Measurements from ENCODE around the gene RNF126.
"Not testable (repeated sequence)": the region's sequence is repeated elsewhere in the genome, so short reads cannot be mapped to it uniquely, and the experiment has no call there.

RNF126 gene

DNA sequence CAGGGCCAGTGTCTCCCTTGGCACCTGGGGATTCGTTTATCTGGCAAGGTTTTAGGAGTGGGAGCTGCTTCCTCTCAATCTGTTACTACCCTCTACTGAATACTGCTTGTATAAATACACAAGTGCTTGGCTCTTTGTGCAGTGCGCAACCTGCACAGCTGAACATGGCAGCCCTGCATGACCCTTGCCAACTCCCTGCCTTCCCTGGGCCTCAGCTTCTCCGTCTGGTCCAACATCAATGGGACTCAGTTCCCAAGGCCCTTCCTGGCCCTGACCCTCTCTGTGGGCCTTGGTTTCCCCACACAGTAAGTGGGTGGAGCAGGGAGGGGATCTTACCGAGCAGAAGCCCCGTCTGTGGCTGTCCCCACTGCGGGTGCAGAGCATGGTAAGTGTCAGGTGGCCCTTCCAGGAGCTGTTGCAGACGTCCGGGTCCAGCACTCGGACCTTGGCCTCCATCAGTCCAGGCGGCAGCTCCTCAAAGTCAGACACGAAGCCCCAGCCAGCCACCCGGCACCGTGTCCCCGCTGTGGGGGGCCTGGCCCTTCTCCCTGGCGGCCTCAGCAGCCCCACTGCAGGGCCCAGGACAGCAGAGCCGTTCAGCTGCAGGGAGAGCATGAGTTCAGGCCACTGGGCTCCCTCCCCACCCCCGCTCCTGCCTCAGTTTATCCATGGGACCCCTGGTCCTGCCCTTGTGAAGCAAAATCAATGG lies 23.7 kb upstream of the RNF126 start:
- no peak for DNase-seq

GRCh38 chr19:685454-685931 lies 22.5 kb upstream of the RNF126 start:
- no peak for DNase-seq

GRCh38 chr19:682678-683320 lies 19.8 kb upstream of the RNF126 start:
- DNase-seq: no peak

- DNase-seq: peak in 3 of 51 donors; percentile 47 to 73 (median 53)
Measured at GRCh38 chr19:681029-682019, 18.3 kb upstream of the RNF126 start.

GRCh38 chr19:680287-681028 lies 17.4 kb upstream of the RNF126 start:
- peak; percentile 77 to 100 (median 98) for DNase-seq

- peak in 35 of 51 donors; percentile 15 to 74 (median 54) for DNase-seq
Measured at GRCh38 chr19:679418-680286, 16.6 kb upstream of the RNF126 start.

DNA sequence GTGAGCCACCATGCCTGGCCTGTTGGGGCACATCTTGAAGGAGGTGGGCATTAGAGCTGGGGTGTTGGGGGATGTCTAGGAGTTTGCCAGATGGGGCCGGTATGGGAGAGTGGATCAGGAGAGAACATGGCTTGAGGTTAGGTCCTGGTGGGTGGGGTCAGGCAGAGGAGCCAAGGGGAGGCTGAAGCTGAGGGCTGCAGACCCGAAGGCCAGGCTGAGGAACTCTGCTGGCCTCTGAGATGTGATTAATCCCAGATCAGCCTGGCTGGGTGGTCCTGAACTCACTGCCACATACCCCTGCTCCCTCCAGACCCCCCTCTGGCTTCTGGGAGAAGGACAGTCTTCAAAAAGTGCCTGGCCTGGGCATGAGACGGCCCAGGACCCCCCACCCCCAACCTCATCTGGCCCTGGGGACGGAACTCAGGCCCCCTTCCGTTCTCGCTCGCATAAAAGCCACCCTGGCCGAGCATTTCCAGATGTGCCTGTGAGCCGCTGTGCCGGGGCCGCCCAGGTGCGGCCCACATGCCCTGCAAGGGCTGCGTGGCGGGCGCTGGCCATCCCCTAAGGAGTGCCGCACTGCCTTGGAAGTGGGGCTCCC lies 15.9 kb upstream of the RNF126 start:
- DNase-seq: no peak

GRCh38 chr19:677601-678436 lies 14.8 kb upstream of the RNF126 start:
- DNase-seq: no peak

DNA sequence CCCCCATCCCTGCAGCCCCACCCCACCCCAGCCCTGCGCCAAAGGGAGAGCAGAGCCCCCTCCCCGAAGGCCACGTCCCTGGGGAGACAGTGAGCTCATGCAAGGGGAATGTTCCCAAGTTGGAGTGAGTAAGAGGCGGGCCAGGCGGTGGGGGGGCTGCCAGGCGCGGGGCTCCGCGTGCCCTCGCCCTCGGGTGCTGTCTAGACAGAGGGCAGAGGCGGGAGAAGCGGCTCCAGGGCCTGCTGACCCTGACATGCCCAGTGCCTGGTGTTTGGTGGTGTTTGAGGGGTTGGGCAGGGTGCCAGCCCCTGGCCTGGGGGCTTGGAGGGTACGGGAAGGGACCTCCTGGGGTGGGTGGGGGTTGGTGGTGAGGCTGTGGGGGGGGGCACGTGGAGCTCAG lies 14.2 kb upstream of the RNF126 start:
- peak in 10 of 51 donors; percentile 6 to 65 (median 24) for DNase-seq

DNA sequence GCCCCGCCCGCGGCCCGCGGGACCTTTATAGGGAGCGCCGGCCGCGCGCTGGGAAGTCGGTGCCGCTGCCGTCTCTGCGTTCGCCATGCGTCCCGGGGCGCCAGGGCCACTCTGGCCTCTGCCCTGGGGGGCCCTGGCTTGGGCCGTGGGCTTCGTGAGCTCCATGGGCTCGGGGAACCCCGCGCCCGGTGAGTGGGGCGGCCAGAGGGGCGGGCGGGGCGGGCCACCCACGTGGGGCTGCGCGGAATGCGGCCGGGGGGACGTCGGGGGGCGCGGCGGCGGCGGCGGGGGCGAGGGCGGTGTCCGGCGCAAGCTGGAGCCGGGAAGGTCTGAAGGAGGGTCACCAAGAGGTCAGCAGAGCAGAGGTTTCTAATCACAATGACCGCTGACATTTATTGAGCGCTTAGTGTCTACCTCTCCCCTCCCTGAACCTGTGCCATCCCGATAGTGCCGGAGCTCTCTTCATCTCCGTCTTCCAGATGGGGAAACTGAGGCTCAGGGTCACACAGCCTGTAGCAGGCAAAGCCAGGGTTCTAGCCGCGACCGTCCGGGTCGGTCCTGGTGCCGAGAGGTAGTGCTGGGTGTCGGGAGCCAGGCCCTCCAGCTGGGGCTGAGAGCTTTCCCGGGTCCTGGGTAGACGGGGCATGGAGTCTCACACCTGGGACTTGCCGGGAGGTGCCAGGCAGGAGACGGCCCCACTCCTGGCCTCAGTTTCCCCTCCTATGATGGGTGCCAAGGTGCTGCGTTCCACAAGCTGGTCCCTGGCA lies 13.5 kb upstream of the RNF126 start, which contains the start of gene FSTL3:
Gene FSTL3, plus strand, starts transcription at position 54 of the 767 bp plus-strand sequence. Its CDS starts 32 bp downstream, at position 86.
- no peak for DNase-seq

DNA sequence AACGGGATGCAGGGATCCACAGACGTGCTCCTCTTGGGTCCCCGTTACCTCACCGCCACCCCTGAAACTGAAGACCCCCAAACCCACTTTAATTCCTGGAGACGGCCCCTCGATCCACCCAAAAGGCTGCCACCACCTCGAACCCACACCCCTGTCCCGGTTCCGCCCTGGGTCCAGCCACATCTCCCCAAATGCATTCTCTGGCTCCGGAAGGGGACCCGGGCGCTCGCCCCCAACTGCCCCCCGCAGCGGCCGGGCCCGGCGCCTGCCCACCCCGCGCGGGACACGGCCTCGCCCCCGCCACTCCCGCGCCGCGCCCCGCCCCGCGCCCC lies 13.0 kb upstream of the RNF126 start:
- DNase-seq: no peak

- peak in 20 of 51 donors; percentile 8 to 64 (median 26) for DNase-seq
Measured at GRCh38 chr19:674282-675151, 11.5 kb upstream of the RNF126 start.

DNA sequence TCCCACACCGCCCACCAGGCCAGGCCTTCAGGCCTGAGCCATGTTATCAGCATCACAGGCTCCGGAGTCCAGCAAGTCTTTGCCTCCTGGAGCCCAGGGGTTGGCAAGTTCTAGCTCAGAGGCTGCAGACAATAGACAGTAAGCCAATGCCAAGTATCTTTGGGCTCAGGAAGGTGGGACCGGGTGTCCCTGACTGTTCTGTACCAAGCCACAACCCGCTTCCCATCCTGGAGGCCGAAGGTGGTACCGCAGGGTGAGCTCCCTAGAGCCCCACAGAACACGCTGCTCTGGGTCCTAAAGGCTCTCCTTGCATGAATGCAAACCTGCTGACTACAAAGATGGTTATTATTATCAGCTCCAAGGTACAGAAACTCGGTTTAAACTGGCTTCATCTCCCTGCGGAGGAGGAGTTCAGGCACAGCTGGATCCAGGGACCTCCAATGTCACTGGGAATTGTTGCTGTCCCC lies 7.6 kb upstream of the RNF126 start:
- no peak for DNase-seq

DNA sequence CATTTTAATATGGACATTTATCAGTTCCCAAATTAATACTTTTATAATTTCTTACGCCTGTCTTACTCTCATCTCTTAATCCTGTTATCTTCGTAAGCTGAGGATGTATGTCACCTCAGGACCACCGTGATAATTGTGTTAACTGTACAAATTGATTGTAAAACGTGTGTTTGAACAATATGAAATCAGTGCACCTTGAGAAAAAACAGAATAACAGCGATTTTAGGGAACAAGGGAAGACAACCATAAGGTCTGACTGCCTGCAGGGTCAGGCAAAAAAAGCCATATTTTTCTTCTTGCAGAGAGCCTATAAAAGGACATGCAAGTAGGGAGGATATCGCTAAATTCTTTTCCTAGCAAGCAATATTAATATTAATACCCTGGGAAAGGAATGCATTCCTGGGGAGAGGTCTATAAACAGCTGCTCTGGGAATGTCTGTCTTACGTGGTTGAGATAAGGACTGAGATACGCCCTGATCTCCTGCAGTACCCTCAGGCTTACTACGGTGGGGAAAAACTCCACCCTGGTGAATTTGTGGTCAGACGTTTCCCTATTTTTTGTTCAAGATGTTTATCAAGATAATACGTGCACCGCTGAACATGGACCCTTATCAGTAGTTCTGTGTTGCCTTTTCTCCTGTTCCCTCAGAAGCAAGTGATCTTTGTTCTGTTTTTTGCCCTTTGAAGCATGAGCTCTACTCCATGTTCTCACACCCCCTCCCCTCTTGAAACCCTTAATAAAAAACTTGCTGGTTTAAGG lies 5.8 kb upstream of the RNF126 start:
- not testable (repeated sequence) for DNase-seq

GRCh38 chr19:666985-667573 lies 4.1 kb upstream of the RNF126 start:
- DNase-seq: not testable (repeated sequence)
